Hematopoietic multipotent progenitor cell treated with erythropoietin and hydrocortisone succinate and interleukin-3 and kit ligand, for 8 days (in vitro differentiated cells): ENCODE measurements around the gene LSM14B.
"Not testable (repeated sequence)": the region's sequence is repeated elsewhere in the genome, so short reads cannot be mapped to it uniquely, and the experiment has no call there.

Experiments used
- DNase-seq: peaks from one replicate; pipeline ENCODE4 v3.0.0-alpha.2; 2015

Gene LSM14B

GRCh38 chr20:62133864-62134263 lies 11.6 kb downstream of the LSM14B start:
- no peak for DNase-seq

GRCh38 chr20:62134735-62135231 lies 12.5 kb downstream of the LSM14B start:
- no peak for DNase-seq

- DNase-seq, result no peak
Measured at GRCh38 chr20:62135573-62136266, 13.4 kb downstream of the LSM14B start.

- DNase-seq, result peak; percentile 80
Measured at GRCh38 chr20:62136283-62137091, 14.2 kb downstream of the LSM14B start.

- DNase-seq, result no peak
Measured at GRCh38 chr20:62137092-62137384, 14.8 kb downstream of the LSM14B start.

- no peak for DNase-seq
Measured at GRCh38 chr20:62137478-62138203, 15.4 kb downstream of the LSM14B start.

- DNase-seq, result no peak
Measured at GRCh38 chr20:62138204-62138543, 15.9 kb downstream of the LSM14B start.

- no peak for DNase-seq
Measured at GRCh38 chr20:62138912-62139311, 16.6 kb downstream of the LSM14B start.

- no peak for DNase-seq
Measured at GRCh38 chr20:62139636-62140035, 17.4 kb downstream of the LSM14B start.

GRCh38 chr20:62141043-62141396 lies 18.7 kb downstream of the LSM14B start:
- no peak for DNase-seq

- DNase-seq, result no peak
Measured at GRCh38 chr20:62141397-62142251, 19.3 kb downstream of the LSM14B start.

GRCh38 chr20:62142252-62143080 lies 20.2 kb downstream of the LSM14B start:
- no peak for DNase-seq

GRCh38 chr20:62143081-62143956 lies 21.0 kb downstream of the LSM14B start, which contains the start of the genes PSMA7 and SS18L1:
TSS of gene PSMA7 (minus strand) at chr20:62143394. CDS start at chr20:62143303, 91 bp downstream.
TSS of gene SS18L1 (plus strand) at chr20:62143769. CDS start at chr20:62143821, 52 bp downstream.
- peak; percentile 89 for DNase-seq

GRCh38 chr20:62143957-62144825 lies 21.9 kb downstream of the LSM14B start:
- peak; percentile 70 for DNase-seq

- DNase-seq, result no peak
Measured at GRCh38 chr20:62145688-62146018, 23.4 kb downstream of the LSM14B start.

- DNase-seq, result peak; percentile 81
Measured at GRCh38 chr20:62146019-62146755, 23.9 kb downstream of the LSM14B start.

GRCh38 chr20:62147125-62147524 lies 24.9 kb downstream of the LSM14B start:
- DNase-seq, result no peak

GRCh38 chr20:62147528-62147927 lies 25.3 kb downstream of the LSM14B start:
- no peak for DNase-seq

GRCh38 chr20:62148383-62148782 lies 26.1 kb downstream of the LSM14B start:
- not testable (repeated sequence) for DNase-seq
